Progenitor cell of endocrine pancreas (in vitro differentiated cells): Measurements from ENCODE around the gene WDFY2. TPM values are rescaled to one million over a fixed set of nuclear protein-coding genes. Genes with fewer than 3 reads are reported as not detected.

Experiments used
- DNase-seq: peaks from one replicate; pipeline ENCODE4 v3.0.0; 2021; ENCODE audit warnings: low spot score; ENCODE audit not compliant: unreplicated experiment
- H3K27ac Mint-ChIP-seq: 2 replicates; pipeline ENCODE4 v1.8.0; 2021; ENCODE audit warnings: mild to moderate bottlenecking, moderate library complexity, mixed read lengths
- H3K27me3 Mint-ChIP-seq: 2 replicates; pipeline ENCODE4 v1.8.0; 2021; ENCODE audit warnings: mixed read lengths
- H3K36me3 Mint-ChIP-seq: 2 replicates; pipeline ENCODE4 v1.8.0; 2022; ENCODE audit warnings: mixed read lengths; ENCODE audit not compliant: insufficient read depth
- H3K4me1 Mint-ChIP-seq: 2 replicates; pipeline ENCODE4 v1.8.0; 2021; ENCODE audit warnings: low read depth, mixed read lengths
- H3K4me3 Mint-ChIP-seq: 2 replicates; pipeline ENCODE4 v1.8.0; 2021; ENCODE audit warnings: low read depth, mild to moderate bottlenecking, moderate library complexity, mixed read lengths
- H3K9me3 Mint-ChIP-seq: 2 replicates; pipeline ENCODE4 v1.8.0; 2021; ENCODE audit warnings: low read depth, mixed read lengths
- total RNA-seq: library from RNA; stranded (reverse); gene quantifications from 2 replicates; pipeline ENCODE4 v1.2.1, GENCODE V29; 2021
- TF ChIP-seq, protein P1 (sequence below): fragments of 200-600 bp; sonication (generic); IDR thresholded peaks from one replicate; pipeline ENCODE4 v1.5.0; 2021; ENCODE audit warnings: antibody characterized with exemption, mild to moderate bottlenecking; ENCODE audit not compliant: unreplicated experiment

WDFY2 gene
- total RNA-seq, 1 donor from 2014 or later: 17.2 TPM

DNA sequence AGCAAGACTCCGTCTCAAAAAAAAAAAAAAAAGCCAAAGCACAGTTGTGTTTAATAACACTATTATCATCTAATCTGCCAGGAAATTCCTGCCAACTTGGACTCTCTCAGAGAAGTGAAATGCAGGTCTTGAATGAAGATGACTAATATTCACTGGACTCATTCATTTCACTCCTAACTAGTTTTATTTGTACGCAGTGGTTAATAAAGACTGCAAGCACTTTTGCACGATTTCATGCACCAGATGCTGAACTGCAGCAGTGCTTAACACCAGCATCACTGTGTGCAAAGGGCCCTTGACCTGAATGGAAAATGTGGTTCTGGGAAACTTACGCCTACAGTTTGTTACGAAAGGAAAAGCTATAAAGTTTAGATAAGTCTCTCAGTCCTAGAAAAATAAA lies 156.4 kb downstream of the WDFY2 start:
- Mint-ChIP-seq H3K4me3 (no peak overlapping the region), H3K9me3 (no peaks in the 10 kb centered on the region), H3K27ac (no peak overlapping the region), H3K36me3 (peaks cover 3% of the 10 kb centered on the region), H3K27me3 (no peaks in the 10 kb centered on the region), H3K4me1 (no peaks in the 10 kb centered on the region)
- TF ChIP-seq, protein P1, sequence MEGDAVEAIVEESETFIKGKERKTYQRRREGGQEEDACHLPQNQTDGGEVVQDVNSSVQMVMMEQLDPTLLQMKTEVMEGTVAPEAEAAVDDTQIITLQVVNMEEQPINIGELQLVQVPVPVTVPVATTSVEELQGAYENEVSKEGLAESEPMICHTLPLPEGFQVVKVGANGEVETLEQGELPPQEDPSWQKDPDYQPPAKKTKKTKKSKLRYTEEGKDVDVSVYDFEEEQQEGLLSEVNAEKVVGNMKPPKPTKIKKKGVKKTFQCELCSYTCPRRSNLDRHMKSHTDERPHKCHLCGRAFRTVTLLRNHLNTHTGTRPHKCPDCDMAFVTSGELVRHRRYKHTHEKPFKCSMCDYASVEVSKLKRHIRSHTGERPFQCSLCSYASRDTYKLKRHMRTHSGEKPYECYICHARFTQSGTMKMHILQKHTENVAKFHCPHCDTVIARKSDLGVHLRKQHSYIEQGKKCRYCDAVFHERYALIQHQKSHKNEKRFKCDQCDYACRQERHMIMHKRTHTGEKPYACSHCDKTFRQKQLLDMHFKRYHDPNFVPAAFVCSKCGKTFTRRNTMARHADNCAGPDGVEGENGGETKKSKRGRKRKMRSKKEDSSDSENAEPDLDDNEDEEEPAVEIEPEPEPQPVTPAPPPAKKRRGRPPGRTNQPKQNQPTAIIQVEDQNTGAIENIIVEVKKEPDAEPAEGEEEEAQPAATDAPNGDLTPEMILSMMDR: no peak
- DNase-seq: no peak

DNA sequence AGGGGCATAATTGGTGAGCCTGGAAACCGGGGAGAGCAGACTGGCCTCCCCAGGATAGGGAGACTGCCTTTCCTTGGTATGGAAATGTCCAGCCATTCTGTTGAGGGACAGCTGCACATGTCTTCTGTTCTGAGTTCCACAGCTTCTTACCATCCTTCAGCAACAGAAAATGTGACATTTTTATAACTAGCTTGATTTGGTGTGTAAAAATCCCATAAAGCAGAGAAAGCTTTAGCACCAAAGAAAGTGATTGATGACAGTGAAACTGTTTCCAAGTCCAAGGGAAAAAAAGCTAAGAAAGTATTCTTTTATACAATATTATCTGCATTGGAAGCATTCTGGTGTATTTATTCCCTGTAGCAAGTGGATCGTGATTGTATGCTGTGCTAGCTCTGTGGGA lies 157.8 kb downstream of the WDFY2 start:
- Mint-ChIP-seq H3K36me3 (peaks cover 6% of the 10 kb centered on the region), H3K27ac (no peak overlapping the region), H3K4me1 (no peaks in the 10 kb centered on the region), H3K27me3 (no peaks in the 10 kb centered on the region), H3K9me3 (no peaks in the 10 kb centered on the region), H3K4me3 (no peak overlapping the region)
- no peak for DNase-seq
- TF ChIP-seq, protein P1: no peak

DNA sequence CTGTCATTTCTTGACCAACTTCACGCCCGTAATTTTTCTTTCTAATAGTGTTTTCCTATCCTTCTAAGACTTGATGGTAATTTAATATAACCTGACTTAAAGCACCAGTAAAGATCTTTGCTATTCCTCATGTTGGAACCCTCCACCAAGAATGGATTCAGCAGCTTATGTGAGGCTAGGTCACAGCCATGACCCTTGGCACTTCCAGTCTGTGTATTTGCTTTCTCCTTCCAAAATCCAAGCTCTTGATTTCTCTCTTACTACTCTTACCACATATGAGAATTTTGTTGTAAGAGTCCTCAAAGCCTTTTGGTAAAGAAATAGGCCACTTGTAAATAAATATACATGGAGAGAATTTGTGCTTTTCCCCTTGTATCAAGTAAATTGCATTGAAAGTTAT lies 158.3 kb downstream of the WDFY2 start:
- H3K4me1 Mint-ChIP-seq: no peaks in the 10 kb centered on the region
- TF ChIP-seq, protein P1: no peak
- peaks cover 7% of the 10 kb centered on the region for H3K36me3 Mint-ChIP-seq
- DNase-seq: no peak
- H3K9me3 Mint-ChIP-seq: no peaks in the 10 kb centered on the region
- no peak overlapping the region for H3K4me3 Mint-ChIP-seq
- H3K27me3 Mint-ChIP-seq: no peaks in the 10 kb centered on the region
- H3K27ac Mint-ChIP-seq: no peak overlapping the region

DNA sequence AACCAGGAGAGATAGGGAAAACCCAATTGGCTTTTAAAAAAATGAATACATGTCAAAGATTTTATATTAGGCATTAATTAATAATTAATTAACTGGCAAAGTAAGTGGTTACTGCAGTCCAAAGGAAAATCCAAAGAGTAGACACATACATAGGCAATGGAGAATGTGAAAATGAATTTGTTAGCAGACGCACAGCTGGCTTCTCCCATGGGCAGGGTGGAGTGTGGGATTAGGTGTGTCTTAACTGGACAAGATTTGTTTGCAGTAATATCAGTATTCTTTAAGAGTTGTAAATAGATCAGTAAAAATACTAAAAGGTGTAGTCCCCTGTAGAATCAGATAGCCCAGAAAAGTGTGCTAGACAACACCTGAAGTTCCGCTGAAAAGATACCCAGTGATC lies 161.0 kb downstream of the WDFY2 start:
- H3K27ac Mint-ChIP-seq: no peak overlapping the region
- H3K4me3 Mint-ChIP-seq: no peak overlapping the region
- no peak for DNase-seq
- H3K27me3 Mint-ChIP-seq: no peaks in the 10 kb centered on the region
- H3K36me3 Mint-ChIP-seq: peaks cover 17% of the 10 kb centered on the region
- peaks cover 11% of the 10 kb centered on the region for H3K9me3 Mint-ChIP-seq
- TF ChIP-seq, protein P1: no peak
- peaks cover under 1% of the 10 kb centered on the region for H3K4me1 Mint-ChIP-seq

DNA sequence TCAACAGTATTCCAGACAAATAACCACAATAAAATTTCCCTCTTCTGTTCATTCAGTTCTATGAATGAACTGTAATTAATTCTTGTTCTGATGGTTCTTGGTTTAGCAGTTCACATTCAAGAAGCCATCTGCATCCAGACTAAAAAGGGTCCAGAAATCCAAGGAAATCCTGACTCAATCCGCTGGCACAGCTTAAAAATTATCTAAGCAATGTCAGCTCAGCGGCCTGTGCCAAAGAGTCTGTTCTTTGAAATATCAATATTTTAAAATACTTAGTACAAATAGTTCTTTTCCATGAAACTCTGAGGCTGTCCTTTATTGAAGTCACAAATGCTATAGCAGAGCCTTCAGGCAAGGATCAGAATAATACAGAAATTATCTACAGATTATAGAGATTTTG lies 162.5 kb downstream of the WDFY2 start:
- TF ChIP-seq, protein P1: no peak
- DNase-seq: no peak
- no peak overlapping the region for H3K27ac Mint-ChIP-seq
- H3K27me3 Mint-ChIP-seq: no peaks in the 10 kb centered on the region
- peaks cover 3% of the 10 kb centered on the region for H3K4me1 Mint-ChIP-seq
- peaks cover 11% of the 10 kb centered on the region for H3K9me3 Mint-ChIP-seq
- peaks cover 19% of the 10 kb centered on the region for H3K36me3 Mint-ChIP-seq
- no peak overlapping the region for H3K4me3 Mint-ChIP-seq
